ENCODE data around the gene MROH9. TPM values are rescaled to one million over a fixed set of nuclear protein-coding genes. Genes with fewer than 3 reads are reported as not detected.

MROH9 gene
- total and polyA plus RNA-seq, 2 of the 13 experiments (the other 11 are each of a cell fraction or from before 2014, with no cell fraction given) = not detected

DNA sequence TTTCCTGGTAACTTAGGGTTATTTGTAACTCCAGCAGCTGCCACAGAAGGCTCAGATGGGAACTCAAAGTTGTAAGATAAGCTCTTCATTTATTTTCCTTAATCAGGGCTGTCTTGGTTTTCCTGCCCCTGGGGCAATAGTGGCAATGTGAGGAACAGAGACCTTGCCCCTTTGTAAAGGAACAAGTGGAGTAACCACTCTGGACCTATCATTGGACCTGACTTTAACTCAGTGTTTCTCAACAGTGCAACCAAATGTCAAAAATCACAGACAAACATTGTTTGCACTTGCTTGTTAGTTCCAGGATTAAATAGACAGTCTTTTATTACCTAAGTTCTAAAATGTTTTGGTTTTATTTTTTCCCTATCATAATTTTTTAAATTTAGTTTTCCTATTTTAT lies 152.6 kb downstream of the MROH9 start (continued):
- no peak for TF ChIP-seq ZNF296 (CRISPR knock-in tag; conservative IDR thresholded peaks at IDR 0.05)
- TF ChIP-seq SMAD9 (CRISPR knock-in tag; IDR thresholded peaks at IDR 0.05) = no peak

DNA sequence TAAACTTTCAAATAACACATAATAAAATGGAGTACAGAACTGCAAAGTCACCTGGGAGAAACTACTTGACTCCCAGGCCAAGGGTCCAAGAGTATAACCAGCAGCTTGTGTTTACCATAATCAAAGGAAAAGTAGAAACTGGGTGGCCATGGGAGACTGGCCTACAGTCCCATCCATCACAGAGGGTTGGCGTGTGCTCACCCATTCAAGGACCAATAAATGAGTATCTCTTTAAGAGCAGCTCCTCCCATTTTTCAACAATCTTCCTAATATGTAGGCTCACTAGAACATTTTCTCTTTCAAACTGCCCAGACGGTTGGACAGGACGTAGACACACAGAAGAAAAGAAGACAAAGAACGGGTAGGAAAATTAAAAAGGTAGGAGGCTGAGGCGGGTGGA lies 155.3 kb downstream of the MROH9 start, which contains the start of gene FMO3:
Gene FMO3 (plus strand): TSS at position 302 of the 400 bp plus-strand sequence. CDS start 1,754 bp downstream, outside the sequence.
- Histone ChIP-seq H2AFZ (ENCODE audit: low read length) (no peak within 1 kb of the TSS), H3K4me3 (replicated peaks in 1 of 3; ENCODE audit: insufficient read depth in 1 of 3, low read depth in 2 of 3, low read length in 3 of 3) (no peak within 1 kb of the TSS)
- 45% methylated on average over 5 of the region's 5 CpGs for WGBS (ENCODE audit: low lambda C conversion rate)

GRCh38 chr1:171103862-171104261 lies 168.5 kb downstream of the MROH9 start:
- H3K4me3 ChIP-seq (replicated peaks in 1 of 3; ENCODE audit: insufficient read depth in 1 of 3, low read depth in 2 of 3, low read length in 3 of 3) = no peak overlapping the region
- TF ChIP-seq JUN (CRISPR knock-in tag; IDR thresholded peaks at IDR 0.05) (no peak), ZNF775 (CRISPR knock-in tag; IDR thresholded peaks at IDR 0.05; ENCODE audit: borderline replicate concordance) (no peak), FUBP1 (CRISPR knock-in tag; IDR thresholded peaks at IDR 0.05; ENCODE audit: borderline replicate concordance) (no peak), ARNTL (CRISPR knock-in tag; IDR thresholded peaks at IDR 0.05) (no peak), ZNF850 (CRISPR knock-in tag; conservative IDR thresholded peaks at IDR 0.05) (no peak), ZNF10 (CRISPR knock-in tag; IDR thresholded peaks at IDR 0.05; ENCODE audit: borderline replicate concordance, low read depth) (no peak), ZNF883 (CRISPR knock-in tag; IDR thresholded peaks at IDR 0.05; ENCODE audit: not compliant biosample characterization) (no peak), TCF7 (IDR thresholded peaks at IDR 0.05; ENCODE audit: low read depth) (no peak), EHMT2 (IDR thresholded peaks at IDR 0.05; ENCODE audit: borderline replicate concordance, low read depth, low read length) (no peak), ZNF780A (CRISPR knock-in tag; IDR thresholded peaks at IDR 0.05) (no peak)
- TF ChIP-seq, protein P1, sequence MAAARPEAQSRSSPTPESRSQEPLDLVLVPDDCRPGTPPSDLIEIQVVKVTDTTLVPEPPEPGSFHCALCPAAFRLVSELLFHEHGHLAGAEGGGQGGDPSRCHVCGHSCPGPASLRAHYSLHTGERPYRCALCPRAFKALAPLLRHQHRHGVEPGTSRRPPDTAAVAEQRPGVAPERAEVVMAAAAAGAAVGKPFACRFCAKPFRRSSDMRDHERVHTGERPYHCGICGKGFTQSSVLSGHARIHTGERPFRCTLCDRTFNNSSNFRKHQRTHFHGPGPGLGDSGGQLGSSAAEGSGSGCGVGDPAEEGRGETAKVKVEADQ (CRISPR knock-in tag; IDR thresholded peaks at IDR 0.05; ENCODE audit: borderline replicate concordance) = no peak

More for the DNA sequence above, 155.3 kb downstream of the MROH9 start, which contains the start of gene FMO3:
- no peak for FAIRE-seq
- Histone ChIP-seq H3K27me3 (ENCODE audit: control insufficient read depth in 1 of 2, insufficient read depth in 2 of 2, low read length in 2 of 2) (no peaks in the 10 kb centered on the region), H4K20me1 (ENCODE audit: insufficient read depth, low read length) (no peaks in the 10 kb centered on the region), H3K27ac (ENCODE audit: extremely low read length, insufficient read depth, low read length) (no peak within 1 kb of the TSS), H3K36me3 (replicated peaks in 1 of 2; ENCODE audit: control insufficient read depth in 1 of 2, insufficient read depth in 2 of 2, low read length in 2 of 2) (no peaks in the 10 kb centered on the region), H3K4me2 (ENCODE audit: low read depth, low read length) (no peak within 1 kb of the TSS), H3K9ac (ENCODE audit: insufficient read depth, low read depth, low read length) (no peak within 1 kb of the TSS), H3K9me3 (ENCODE audit: low read length) (no peaks in the 10 kb centered on the region), H3K4me1 (ENCODE audit: insufficient read depth, low read length) (no peaks in the 10 kb centered on the region), H3K79me2 (ENCODE audit: insufficient read depth, low read length) (no peaks in the 10 kb centered on the region)
- BruUV-seq (replicated peaks) = no TSS peak
- TF ChIP-seq ZZZ3 (CRISPR knock-in tag; IDR thresholded peaks at IDR 0.05; ENCODE audit: borderline replicate concordance) (no peak), ZMAT5 (CRISPR knock-in tag; IDR thresholded peaks at IDR 0.05; ENCODE audit: borderline replicate concordance, low read depth) (no peak), IRX3 (CRISPR knock-in tag; IDR thresholded peaks at IDR 0.05; ENCODE audit: borderline replicate concordance, low read depth) (no peak)
- no peak for ATAC-seq
- CTCF ChIA-PET (ENCODE audit: low intra/inter-chr PET ratio, low total read pairs) = no interaction called here
- POLR2A ChIA-PET = no interaction called here
- no peak for DNase-seq (ENCODE audit: low spot score)
- intact Hi-C loops (cut with micrococcal nuclease; ENCODE audit: unreplicated experiment) = no loop called here
- in situ Hi-C loops (cut with HindIII; ENCODE audit: extremely low pct_ligation_motif_present, low pct_unique_long_range_greater_than_20kb) = no loop called here

More at GRCh38 chr1:171103862-171104261, 168.5 kb downstream of the MROH9 start:
- no peaks in the 10 kb centered on the region for H3K79me2 ChIP-seq (ENCODE audit: insufficient read depth, low read length)
- H3K27ac ChIP-seq (ENCODE audit: extremely low read length, insufficient read depth, low read length) = no peak overlapping the region
- no peaks in the 10 kb centered on the region for H3K36me3 ChIP-seq (replicated peaks in 1 of 2; ENCODE audit: control insufficient read depth in 1 of 2, insufficient read depth in 2 of 2, low read length in 2 of 2)
- H3K9me3 ChIP-seq (ENCODE audit: low read length) = no peaks in the 10 kb centered on the region
- no TSS peak for BruUV-seq (replicated peaks)
- no peaks in the 10 kb centered on the region for H3K4me1 ChIP-seq (ENCODE audit: insufficient read depth, low read length)
- H3K27me3 ChIP-seq (ENCODE audit: control insufficient read depth in 1 of 2, insufficient read depth in 2 of 2, low read length in 2 of 2) = no peaks in the 10 kb centered on the region
- POLR2A ChIA-PET = no interaction called here
- DNase-seq (ENCODE audit: low spot score) = no peak
- no peak overlapping the region for H2AFZ ChIP-seq (ENCODE audit: low read length)
- 95% methylated on average over 1 of the region's 1 CpG for WGBS (ENCODE audit: low lambda C conversion rate)
- ATAC-seq = no peak
- FAIRE-seq = no peak
- H3K9ac ChIP-seq (ENCODE audit: insufficient read depth, low read depth, low read length) = no peak overlapping the region
- intact Hi-C loops (cut with micrococcal nuclease; ENCODE audit: unreplicated experiment) = no loop called here
- H3K4me2 ChIP-seq (ENCODE audit: low read depth, low read length) = no peak overlapping the region
- H4K20me1 ChIP-seq (ENCODE audit: insufficient read depth, low read length) = no peaks in the 10 kb centered on the region
- in situ Hi-C loops (cut with HindIII; ENCODE audit: extremely low pct_ligation_motif_present, low pct_unique_long_range_greater_than_20kb) = no loop called here
- CTCF ChIA-PET (ENCODE audit: low intra/inter-chr PET ratio, low total read pairs) = no interaction called here
